NCI-H510A (cell line): ENCODE results near the gene TMEM248.
"Not testable (repeated sequence)": the region's sequence is repeated elsewhere in the genome, so short reads cannot be mapped to it uniquely, and the experiment has no call there.

Experiments
- DNase-seq: peaks from one replicate; lab custom pipeline; 2025; lab: John Stamatoyannopoulos, UW

TMEM248 gene

GRCh38 chr7:67004145-67004544 is 83.1 kb downstream of the TMEM248 start:
- DNase-seq: not testable (repeated sequence)

- no peak for DNase-seq
These were observed 85.9 kb downstream of the TMEM248 start for GRCh38 chr7:67006965-67007364.
